Smooth muscle cell of the pulmonary artery (primary cell): Measurements from ENCODE around the gene TPSG1. TPM values are rescaled to one million over a fixed set of nuclear protein-coding genes. Genes with fewer than 3 reads are reported as not detected.

Experiments used
- total RNA-seq: library from RNA; depleted of rRNA; stranded (reverse); fragments of >200 nt; gene quantifications from 2 replicates; pipeline ENCODE4 v1.2.3, GENCODE V29; 2014

The TPSG1 gene
- not detected in 2 replicates for total RNA-seq

GRCh38 chr16:1225051-1225451, at the start of gene TPSG1:
Gene TPSG1 (minus strand): TSS chr16:1225268. CDS start chr16:1225252, 16 bp downstream.

GRCh38 chr16:1255276-1256122, 30.4 kb upstream of the TPSG1 start, which contains the start of gene TPSD1:
Gene TPSD1 (plus strand): TSS chr16:1256069. CDS start chr16:1256281, 212 bp downstream.

GRCh38 chr16:1240436-1240835, 15.4 kb upstream of the TPSG1 start, which contains the start of gene TPSAB1:
Gene TPSAB1 (plus strand): TSS chr16:1240705. CDS start chr16:1240939, 234 bp downstream.

GRCh38 chr16:1230084-1230470, 5.0 kb upstream of the TPSG1 start, which contains the start of gene TPSB2:
Gene TPSB2 (minus strand): TSS chr16:1230184. CDS start chr16:1229951, 233 bp downstream.

Other genes starting within 250 kb of the TPSG1 start
- gene SOX8, start 243.5 kb downstream of the TPSG1 start, total RNA-seq: 0.26 and 0.72 TPM in 2 replicates
- not detected in 2 replicates for gene SSTR5, start 152.5 kb downstream of the TPSG1 start, total RNA-seq
- gene C1QTNF8, start 129.0 kb downstream of the TPSG1 start, total RNA-seq: 0.13 TPM in 1 of 2 replicates, not detected in the other
- gene CACNA1H, start 72.2 kb downstream of the TPSG1 start, total RNA-seq: 12.6 and 17.0 TPM in 2 replicates
- gene TPSB2, start 4.9 kb upstream of the TPSG1 start, total RNA-seq: not detected in 2 replicates
- gene TPSAB1, start 15.4 kb upstream of the TPSG1 start, total RNA-seq: not detected in 2 replicates
- not detected in 2 replicates for gene TPSD1, start 30.8 kb upstream of the TPSG1 start, total RNA-seq
- gene UBE2I, start 84.4 kb upstream of the TPSG1 start, total RNA-seq: 44.2 and 52.5 TPM in 2 replicates
- 1.2 and 1.3 TPM in 2 replicates for gene BAIAP3, start 108.4 kb upstream of the TPSG1 start, total RNA-seq
- 51.9 and 69.6 TPM in 2 replicates for gene TSR3, start 126.6 kb upstream of the TPSG1 start, total RNA-seq
- gene GNPTG, start 126.7 kb upstream of the TPSG1 start, total RNA-seq: 54.5 and 67.9 TPM in 2 replicates
- 12.4 and 16.8 TPM in 2 replicates for gene UNKL, start 189.4 kb upstream of the TPSG1 start, total RNA-seq
- gene UQCC4, start 195.5 kb upstream of the TPSG1 start, total RNA-seq: 11.3 and 13.0 TPM in 2 replicates
- not detected in 2 replicates for gene PERCC1, start 205.8 kb upstream of the TPSG1 start, total RNA-seq
- 0.33 and 0.96 TPM in 2 replicates for gene CCDC154, start 219.3 kb upstream of the TPSG1 start, total RNA-seq
- gene CLCN7, start 249.8 kb upstream of the TPSG1 start, total RNA-seq: 106 and 148 TPM in 2 replicates